IPS-18c (cell line): ENCODE measurements around the gene PLAC1.

ENCODE experiments used
- H3K4me3 ChIP-seq: 2 replicates; pipeline ENCODE4 v1.7.0; 2013; ENCODE audit warnings: low read depth, mild to moderate bottlenecking, low read length, moderate library complexity; ENCODE audit not compliant: insufficient read depth
- H3K9me3 ChIP-seq: one replicate; pipeline ENCODE4 v1.6.1; 2013; ENCODE audit warnings: mild to moderate bottlenecking, low read length, moderate library complexity; ENCODE audit not compliant: control insufficient read depth, insufficient read depth

Gene PLAC1, protein sequence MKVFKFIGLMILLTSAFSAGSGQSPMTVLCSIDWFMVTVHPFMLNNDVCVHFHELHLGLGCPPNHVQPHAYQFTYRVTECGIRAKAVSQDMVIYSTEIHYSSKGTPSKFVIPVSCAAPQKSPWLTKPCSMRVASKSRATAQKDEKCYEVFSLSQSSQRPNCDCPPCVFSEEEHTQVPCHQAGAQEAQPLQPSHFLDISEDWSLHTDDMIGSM

GRCh38 chrX:134658002-134658759 is at the start of gene PLAC1:
TSS of gene PLAC1 (minus strand) at chrX:134658471. CDS start at chrX:134566682, 91,789 bp downstream.
- Histone ChIP-seq H3K9me3 (no peaks in the 10 kb centered on the region), H3K4me3 (no peak within 1 kb of the TSS)

DNA sequence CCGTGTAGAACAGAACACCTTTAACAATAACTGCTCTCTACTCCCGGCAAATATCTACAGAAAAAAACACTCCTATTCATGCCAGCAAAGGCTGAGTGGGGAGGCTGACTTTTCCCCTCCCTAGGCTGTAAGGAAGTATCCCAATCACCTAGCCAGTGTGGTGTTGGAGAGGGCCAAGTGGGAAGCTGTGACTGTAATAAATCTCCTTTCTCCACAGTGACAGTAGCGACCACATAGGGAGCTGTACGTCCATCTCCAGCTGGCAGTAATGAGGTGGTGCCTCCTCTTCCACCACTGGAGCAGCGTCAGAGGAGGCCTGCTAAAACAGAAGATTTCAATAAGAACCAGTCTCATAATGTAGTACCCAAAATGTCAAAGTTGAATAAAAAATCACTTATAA is 47.9 kb upstream of the PLAC1 start:
- Histone ChIP-seq H3K4me3 (no peak overlapping the region), H3K9me3 (peaks cover 5% of the 10 kb centered on the region)

- no peak overlapping the region for H3K4me3 ChIP-seq
- H3K9me3 ChIP-seq, result peaks cover 4% of the 10 kb centered on the region
Measured at GRCh38 chrX:134695999-134696398, 37.7 kb upstream of the PLAC1 start.

DNA sequence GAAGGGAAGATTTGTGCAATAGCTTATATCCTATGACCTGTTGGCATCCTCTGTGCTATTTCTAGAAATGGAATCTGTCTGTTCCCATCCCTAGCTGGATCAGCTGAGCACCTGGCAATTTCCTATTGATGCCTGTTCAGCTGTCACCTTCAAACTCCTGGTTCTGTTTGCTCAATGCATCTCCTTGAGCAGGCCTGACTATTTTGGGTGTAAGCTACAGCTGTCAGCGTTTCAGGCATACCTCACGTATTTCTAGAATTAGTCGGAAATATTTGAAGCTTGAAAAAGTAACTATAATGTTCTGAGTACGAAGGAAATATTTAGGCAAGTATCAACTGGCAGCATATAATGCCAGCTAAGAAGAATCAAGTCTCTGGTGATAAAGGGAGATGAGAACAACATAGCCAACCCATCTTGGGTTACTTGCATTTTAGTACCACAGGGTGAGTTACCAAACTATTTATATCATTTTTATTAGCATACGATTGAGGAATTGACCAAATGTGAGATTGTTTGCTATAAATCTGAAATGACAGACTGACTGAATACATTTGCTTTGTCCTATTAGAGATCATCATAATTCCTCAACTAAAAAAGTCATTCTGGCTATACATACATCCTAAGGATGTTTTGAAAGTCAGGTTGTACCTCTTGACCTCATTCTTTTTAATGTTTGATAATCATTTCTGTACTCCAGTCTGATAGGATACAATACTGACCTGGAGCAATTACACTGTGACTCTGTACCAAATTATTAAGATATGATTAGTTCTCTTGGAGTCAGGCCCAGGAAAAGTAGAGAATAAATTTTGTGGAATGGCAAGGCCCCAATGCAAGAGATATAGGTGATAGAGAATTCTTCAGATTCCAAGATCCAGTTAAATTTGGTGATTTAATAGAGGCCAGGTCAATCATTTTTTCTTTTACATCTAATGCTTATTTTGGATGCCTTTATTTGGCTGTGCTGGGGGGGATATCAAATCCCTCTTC is 36.4 kb upstream of the PLAC1 start:
- Histone ChIP-seq H3K4me3 (no peak overlapping the region), H3K9me3 (peaks cover 4% of the 10 kb centered on the region)

GRCh38 chrX:134693644-134694043 is 35.4 kb upstream of the PLAC1 start:
- H3K4me3 ChIP-seq, result no peak overlapping the region
- peaks cover 9% of the 10 kb centered on the region for H3K9me3 ChIP-seq

DNA sequence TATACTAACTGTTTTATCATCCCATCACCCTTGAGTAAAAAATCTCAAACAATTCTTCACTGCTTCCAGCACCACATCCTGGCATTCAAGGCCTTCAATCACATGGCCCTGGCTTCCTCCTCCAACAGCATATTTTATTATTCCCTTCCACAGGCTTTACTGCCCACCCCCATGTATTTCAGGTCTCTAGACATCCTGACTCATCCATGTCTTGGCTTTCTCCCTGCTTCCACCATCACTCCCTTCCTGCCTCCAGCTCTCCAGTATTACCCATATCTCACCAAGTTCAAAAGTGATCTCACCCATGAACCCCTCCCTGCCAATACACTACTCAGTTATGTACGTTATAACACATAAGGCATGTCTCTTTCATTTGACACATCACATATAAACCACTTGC is 34.7 kb upstream of the PLAC1 start:
- Histone ChIP-seq H3K4me3 (no peak overlapping the region), H3K9me3 (peaks cover 9% of the 10 kb centered on the region)

GRCh38 chrX:134692233-134692632 is 34.0 kb upstream of the PLAC1 start:
- Histone ChIP-seq H3K4me3 (no peak overlapping the region), H3K9me3 (peaks cover 12% of the 10 kb centered on the region)

DNA sequence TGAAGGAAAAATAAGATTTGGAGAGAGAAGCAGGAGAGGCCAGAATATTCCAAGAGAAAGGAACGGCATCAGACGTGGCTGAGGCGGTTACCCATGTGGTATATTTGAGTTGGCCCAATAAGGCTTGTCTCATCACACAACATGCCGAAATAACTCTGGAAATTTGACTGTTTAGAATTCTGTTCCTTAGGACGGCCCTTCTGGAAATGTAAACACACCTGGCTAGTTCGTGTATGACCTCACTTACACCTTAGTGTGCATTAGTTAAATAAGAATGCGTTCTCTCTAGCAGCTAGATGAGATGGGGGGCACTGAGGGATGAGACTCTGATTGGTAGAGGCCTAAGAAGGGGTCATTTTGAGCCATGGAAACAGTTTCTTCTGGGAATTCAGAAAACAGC is 33.2 kb upstream of the PLAC1 start:
- H3K4me3 ChIP-seq, result no peak overlapping the region
- H3K9me3 ChIP-seq, result peaks cover 12% of the 10 kb centered on the region

GRCh38 chrX:134688839-134689238 is 30.6 kb upstream of the PLAC1 start:
- H3K9me3 ChIP-seq, result peaks cover 12% of the 10 kb centered on the region
- H3K4me3 ChIP-seq, result no peak overlapping the region

- H3K9me3 ChIP-seq, result peaks cover 15% of the 10 kb centered on the region
- H3K4me3 ChIP-seq, result no peak overlapping the region
Measured at GRCh38 chrX:134688031-134688823, 30.0 kb upstream of the PLAC1 start.

- peaks cover 18% of the 10 kb centered on the region for H3K9me3 ChIP-seq
- H3K4me3 ChIP-seq, result no peak overlapping the region
Measured at GRCh38 chrX:134685668-134686067, 27.4 kb upstream of the PLAC1 start.

- H3K4me3 ChIP-seq, result no peak overlapping the region
- peaks cover 18% of the 10 kb centered on the region for H3K9me3 ChIP-seq
Measured at GRCh38 chrX:134684956-134685355, 26.7 kb upstream of the PLAC1 start.

GRCh38 chrX:134683351-134684005 is 25.2 kb upstream of the PLAC1 start:
- Histone ChIP-seq H3K9me3 (peaks cover 13% of the 10 kb centered on the region), H3K4me3 (no peak overlapping the region)

DNA sequence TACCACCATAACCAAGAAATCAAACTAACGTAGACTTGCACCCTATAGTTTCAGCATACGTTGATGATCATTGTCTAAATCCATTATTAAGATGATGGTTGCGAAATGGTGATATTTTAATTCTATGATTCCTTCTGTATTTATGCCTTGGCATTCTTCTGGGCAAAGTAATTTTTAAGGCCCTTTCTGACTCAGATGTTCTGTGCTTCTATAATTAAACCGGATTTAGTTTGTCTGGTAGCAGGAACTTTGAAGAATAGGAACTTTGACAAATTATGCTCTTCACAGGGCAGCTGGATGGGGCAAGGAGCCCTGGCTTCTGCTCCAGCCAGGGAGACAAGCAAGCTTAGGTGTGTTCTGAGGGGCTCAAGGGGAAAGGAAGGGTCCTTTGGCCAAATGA is 23.8 kb upstream of the PLAC1 start:
- Histone ChIP-seq H3K4me3 (no peak overlapping the region), H3K9me3 (peaks cover 13% of the 10 kb centered on the region)

- H3K9me3 ChIP-seq, result peaks cover 13% of the 10 kb centered on the region
- no peak overlapping the region for H3K4me3 ChIP-seq
Measured at GRCh38 chrX:134679644-134680043, 21.4 kb upstream of the PLAC1 start.

DNA sequence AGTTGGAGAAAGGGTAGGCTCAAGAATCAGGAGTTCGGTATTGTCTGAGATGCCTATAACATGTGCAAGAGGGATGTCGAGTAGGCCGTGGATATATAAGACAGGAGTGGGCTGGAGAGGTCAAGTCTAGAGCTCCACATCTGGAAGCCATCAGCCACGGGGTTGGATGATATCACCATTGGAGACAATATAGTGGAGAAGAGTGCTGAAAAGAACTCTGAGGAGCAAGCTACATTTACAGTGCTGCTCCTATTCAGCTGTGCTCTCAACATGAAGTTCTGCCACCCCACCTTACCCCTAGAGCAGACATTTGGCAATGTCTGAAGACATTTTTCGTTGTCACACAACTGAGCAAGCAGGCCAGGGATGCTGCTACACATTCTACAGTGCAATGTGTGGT is 20.9 kb upstream of the PLAC1 start:
- H3K4me3 ChIP-seq, result no peak overlapping the region

More for the DNA sequence above, 20.9 kb upstream of the PLAC1 start:
- peaks cover 13% of the 10 kb centered on the region for H3K9me3 ChIP-seq
